ENCODE results near the gene PNLDC1.

GRCh38 chr6:159754959-159755914, 44.8 kb upstream of the PNLDC1 start:
- TF ChIP-seq EP300 (IDR thresholded peaks at IDR 0.05): no peak
- TF ChIP-seq CTCF (IDR thresholded peaks at IDR 0.05): no peak
- TF ChIP-seq POLR2AphosphoS5 (IDR thresholded peaks at IDR 0.05): peak in 2 of 4 donors; percentile 16 to 30

Data from sigmoid colon (tissue), 4 donors.